ENCODE data around the gene GABBR2.
"Not testable (repeated sequence)": the region's sequence is repeated elsewhere in the genome, so short reads cannot be mapped to it uniquely, and the experiment has no call there.

The GABBR2 gene

GRCh38 chr9:98276907-98277469 is 431.7 kb downstream of the GABBR2 start:
- DNase-seq: no peak

DNA sequence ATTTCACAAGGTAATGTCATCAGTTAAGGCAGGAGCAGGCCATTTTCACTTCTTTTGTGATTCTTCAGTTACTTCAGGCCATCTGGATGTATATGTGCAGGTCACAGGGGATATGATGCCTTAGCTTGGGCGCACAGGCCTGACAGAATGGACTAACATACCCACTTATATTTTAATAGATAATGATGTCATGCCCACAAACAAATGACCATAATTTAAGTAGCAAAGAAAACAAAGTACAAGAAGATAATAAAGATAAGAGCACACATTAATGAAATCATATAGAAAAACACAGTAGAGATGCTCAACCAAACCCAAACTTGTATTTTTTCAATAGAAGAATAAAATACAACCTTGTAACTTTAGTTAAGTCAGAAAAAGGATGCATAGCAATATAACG is 433.6 kb downstream of the GABBR2 start:
- DNase-seq: no peak

DNA sequence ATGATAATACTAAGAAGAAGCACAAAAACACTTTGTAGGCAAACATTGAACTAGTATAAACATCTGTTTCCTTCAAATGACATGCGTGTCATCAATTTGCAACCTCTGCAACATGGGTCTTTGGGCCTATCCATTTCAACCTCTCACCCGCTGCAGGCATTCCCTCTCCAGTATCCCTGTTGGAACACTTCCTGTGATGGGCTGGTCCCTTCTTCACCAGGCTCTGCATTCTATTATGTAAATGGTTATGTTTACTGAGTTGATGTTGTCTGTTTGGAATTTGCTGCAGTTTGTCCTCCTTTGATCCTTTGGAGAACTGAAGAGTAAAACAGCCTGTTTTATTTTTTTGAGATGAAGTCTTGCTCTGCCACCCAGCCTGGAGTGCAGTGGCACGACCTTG is 436.7 kb downstream of the GABBR2 start:
- DNase-seq: no peak

GRCh38 chr9:98271479-98271878 is 437.3 kb downstream of the GABBR2 start:
- no peak for DNase-seq

GRCh38 chr9:98270284-98270683 is 438.5 kb downstream of the GABBR2 start:
- DNase-seq: not testable (repeated sequence)

DNA sequence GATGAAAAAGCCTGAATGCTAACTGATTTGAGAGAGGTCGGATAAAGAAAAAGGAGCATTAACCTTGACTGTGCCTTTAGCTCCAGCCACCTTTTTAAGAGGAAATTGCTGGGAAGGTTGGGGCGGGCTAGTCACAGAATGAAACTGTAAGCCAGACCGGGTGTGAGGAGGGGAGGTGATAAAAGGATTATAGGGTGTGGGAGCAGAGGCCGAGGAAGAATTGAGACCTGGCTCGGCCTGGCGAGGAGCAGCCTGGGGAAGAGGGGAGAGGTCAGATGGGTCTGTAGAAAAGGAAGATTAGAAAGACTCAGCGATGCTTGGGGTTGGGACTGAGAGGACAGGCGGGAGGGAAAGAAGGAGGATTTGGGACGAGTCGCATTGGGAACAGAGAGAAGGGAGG is 439.1 kb downstream of the GABBR2 start:
- not testable (repeated sequence) for DNase-seq

- DNase-seq: not testable (repeated sequence)
Measured at GRCh38 chr9:98267556-98267955, 441.2 kb downstream of the GABBR2 start.

- DNase-seq: no peak
Measured at GRCh38 chr9:98264516-98264915, 444.2 kb downstream of the GABBR2 start.

GRCh38 chr9:98263482-98264357 is 445.0 kb downstream of the GABBR2 start:
- DNase-seq: no peak

DNA sequence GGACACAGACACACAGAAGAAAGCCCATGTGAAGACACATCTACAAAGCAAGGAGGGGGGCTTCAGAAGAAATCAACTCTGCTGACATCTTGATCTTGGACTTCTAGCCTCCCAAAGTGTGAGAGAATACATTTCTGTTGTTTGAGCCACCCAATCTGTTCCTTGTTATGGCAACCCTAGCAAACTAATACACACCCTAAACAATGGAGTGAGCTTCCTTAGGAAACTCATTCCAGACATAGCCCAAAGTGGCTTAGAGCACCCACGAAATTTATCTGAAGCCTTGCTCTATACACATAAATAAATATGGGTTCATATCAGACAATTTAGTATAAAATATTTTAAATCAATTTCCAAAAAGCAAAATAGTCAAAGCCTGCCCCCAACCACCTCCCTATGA is 445.7 kb downstream of the GABBR2 start:
- no peak for DNase-seq

- DNase-seq: no peak
Measured at GRCh38 chr9:98262056-98262455, 446.7 kb downstream of the GABBR2 start.

- DNase-seq: no peak
Measured at GRCh38 chr9:98260635-98261034, 448.1 kb downstream of the GABBR2 start.

- DNase-seq: no peak
Measured at GRCh38 chr9:98259791-98260190, 448.9 kb downstream of the GABBR2 start.

DNA sequence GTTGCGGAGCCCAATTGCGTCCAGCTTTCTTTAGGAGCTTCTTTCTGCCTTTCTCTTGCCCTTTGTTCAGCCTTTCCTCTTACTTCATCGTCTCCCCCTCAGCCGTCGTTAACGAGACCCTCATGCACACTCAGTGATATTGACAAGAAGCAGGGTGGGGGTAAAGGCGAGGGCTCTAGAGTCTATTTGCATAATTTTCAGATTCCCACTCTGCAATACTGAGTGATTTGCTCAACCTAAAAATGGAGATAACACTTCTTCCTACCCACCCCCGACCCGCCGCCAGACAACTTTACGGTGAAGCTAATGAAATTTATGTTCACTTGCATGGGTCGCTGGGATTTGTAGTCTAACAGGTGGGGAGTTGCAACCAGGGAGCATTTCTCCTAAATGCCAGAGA is 452.0 kb downstream of the GABBR2 start:
- no peak for DNase-seq

DNA sequence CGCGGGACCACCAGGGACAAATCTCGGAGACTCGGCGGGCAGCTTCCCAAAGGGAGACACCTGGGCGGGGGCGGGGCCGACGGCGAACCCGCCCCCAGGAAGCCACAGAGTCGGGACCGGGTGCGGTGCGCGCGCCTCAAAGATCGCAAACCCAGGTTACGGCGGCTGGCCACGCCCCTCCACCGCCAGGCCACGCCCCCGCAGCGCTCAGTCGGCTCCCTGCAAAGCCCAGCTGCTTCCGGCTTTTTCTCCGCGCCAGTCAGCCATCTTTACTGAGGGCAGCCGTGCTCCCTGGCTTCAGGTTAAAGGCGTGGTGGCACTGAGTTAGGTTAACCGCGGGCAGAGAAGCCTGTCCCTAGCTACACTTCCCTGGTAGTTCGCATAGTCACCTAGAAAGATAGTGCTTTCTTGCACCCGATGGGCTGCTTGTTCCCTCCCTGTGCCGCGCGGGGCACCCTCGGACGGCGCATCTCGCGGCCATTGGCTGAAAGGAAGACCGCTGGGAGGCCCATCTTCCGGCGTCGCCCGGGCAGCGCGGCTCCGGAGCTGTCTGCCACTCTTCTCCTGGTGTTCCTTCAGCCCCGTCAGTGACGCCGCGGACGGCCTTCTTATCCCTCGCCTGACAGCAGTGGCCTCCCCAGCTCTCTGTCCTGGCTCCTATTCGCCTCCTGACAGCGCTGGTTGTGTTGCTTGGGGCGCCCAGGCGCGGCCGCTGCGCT is 453.0 kb downstream of the GABBR2 start, which contains the start of gene TBC1D2:
Gene TBC1D2 (minus strand): TSS at position 72 of the 719 bp plus-strand sequence. CDS start 108 bp downstream, outside the sequence.
- DNase-seq: peak; percentile 91

DNA sequence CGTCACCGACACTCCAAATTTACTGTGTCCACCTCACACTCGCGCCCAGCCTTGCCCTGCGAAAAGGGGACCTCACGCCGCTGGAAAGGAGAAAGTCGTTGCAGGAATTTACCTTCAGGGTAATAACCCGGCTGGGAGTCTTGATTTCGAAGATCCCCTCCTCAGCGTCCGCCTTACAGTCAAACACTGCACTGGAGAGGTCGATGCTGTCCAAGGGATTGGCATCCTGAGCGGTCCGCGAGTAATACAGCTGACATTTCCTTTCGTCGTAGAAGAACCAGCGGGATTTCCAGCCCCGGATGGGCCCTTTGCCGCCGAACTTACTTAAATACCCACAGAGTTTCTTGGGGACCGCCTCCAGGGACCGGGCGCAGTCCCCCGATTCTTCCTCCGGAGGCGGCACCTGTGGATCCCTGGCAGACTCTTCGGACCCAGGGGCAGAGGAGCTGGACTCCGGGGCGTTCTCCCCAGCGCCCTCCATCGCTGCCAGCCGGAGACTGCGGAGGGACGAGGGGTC is 453.6 kb downstream of the GABBR2 start:
- DNase-seq: no peak

DNA sequence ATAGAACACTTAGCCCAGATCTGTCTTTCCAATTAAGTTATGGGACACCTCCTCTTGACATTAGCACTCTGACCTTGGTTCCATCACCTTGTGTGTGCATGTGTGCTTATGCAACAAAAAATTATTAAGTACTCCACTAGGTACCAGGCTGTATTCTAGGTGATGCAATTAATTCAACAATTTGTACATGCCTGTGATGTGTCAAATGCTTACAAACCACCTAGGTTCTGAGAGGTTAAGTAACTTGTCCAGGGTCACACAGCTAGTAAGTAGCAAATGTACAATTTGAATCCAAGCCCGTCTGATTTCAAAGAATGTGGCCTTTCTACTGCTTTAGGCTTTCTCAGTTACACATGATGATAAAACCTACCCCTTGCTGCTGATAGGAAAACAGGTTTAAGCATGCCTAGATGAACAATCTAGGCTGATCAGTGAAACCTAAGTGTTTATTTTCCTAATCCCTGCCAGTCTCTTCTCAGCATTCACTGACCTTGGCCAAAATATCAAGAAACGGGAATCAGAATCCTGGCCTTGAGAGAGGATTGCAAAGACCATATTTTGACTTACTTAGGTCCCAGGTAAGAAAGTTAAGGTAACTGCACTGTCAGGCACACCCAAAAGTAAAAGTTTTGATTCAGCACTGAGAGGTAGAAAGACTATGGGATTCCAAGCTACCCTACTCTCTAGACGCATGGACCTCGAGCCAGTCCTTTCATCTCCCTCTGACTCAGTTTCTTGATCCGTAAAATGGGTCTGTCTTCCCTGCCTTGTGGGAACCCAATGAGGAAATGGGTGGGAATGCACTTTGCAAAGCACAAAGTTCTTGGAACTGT is 454.3 kb downstream of the GABBR2 start:
- DNase-seq: no peak

GRCh38 chr9:98253565-98253964 is 455.2 kb downstream of the GABBR2 start:
- no peak for DNase-seq

DNA sequence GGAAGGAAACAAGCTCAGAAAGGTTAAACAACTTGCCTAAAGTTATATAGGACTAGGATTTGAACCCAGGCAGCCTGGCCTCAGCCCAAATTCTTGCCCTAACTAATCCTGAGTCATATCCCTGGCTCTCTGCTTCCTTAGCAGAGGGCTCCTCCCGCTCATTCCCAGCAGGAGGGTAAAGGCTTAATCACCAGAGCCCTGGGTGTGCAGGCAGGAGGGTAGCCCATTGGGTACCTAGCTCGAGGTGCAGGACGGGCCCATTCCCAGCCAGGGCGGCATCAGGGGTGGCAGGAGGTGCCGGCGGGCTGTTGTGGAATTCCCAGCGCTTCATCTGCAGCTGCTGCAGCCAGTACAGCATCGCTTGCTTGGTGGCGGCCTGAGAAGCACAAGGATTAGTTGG is 457.2 kb downstream of the GABBR2 start:
- DNase-seq: no peak

GRCh38 chr9:98249771-98250170 is 459.0 kb downstream of the GABBR2 start:
- DNase-seq: no peak

- DNase-seq: no peak
Measured at GRCh38 chr9:98248737-98249474, 459.8 kb downstream of the GABBR2 start.
